Measurements from ENCODE around the gene FAM53B.

FAM53B gene

GRCh38 chr10:124576526-124577420 lies 167.4 kb downstream of the FAM53B start:
- DNase-seq (ENCODE audit: low spot score) = no peak

- DNase-seq (ENCODE audit: low spot score) = no peak
Measured at GRCh38 chr10:124575107-124576035, 168.8 kb downstream of the FAM53B start.

GRCh38 chr10:124574456-124575070 lies 169.6 kb downstream of the FAM53B start:
- no peak for DNase-seq (ENCODE audit: low spot score)

- no peak for DNase-seq (ENCODE audit: low spot score)
Measured at GRCh38 chr10:124573726-124574455, 170.3 kb downstream of the FAM53B start.

- DNase-seq (ENCODE audit: low spot score) = no peak
Measured at GRCh38 chr10:124572751-124573150, 171.4 kb downstream of the FAM53B start.

GRCh38 chr10:124570646-124571045 lies 173.5 kb downstream of the FAM53B start:
- no peak for DNase-seq (ENCODE audit: low spot score)

GRCh38 chr10:124569623-124570470 lies 174.3 kb downstream of the FAM53B start:
- DNase-seq (ENCODE audit: low spot score) = no peak

Measured in hematopoietic multipotent progenitor cell treated with erythropoietin and hydrocortisone succinate and interleukin-3 and kit ligand, for 15 days (in vitro differentiated cells).